Loucy (cell line): ENCODE measurements around the gene AFF3.
"Not testable (repeated sequence)": the region's sequence is repeated elsewhere in the genome, so short reads cannot be mapped to it uniquely, and the experiment has no call there.

Source experiments
- H2AFZ ChIP-seq: fragments of 200-600 bp; sonication (generic); 2 replicates; pipeline ENCODE4 v1.6.0; 2016; ENCODE audit warnings: antibody characterized with exemption, mild to moderate bottlenecking, low read length, moderate library complexity
- H3F3A ChIP-seq: fragments of 200-600 bp; 2 replicates; pipeline ENCODE4 v1.6.0; 2016; ENCODE audit warnings: antibody characterized with exemption, low read depth, mild to moderate bottlenecking
- H3K27me3 ChIP-seq: fragments of 200-600 bp; sonication (generic); 2 replicates; pipeline ENCODE4 v1.6.1; 2014; ENCODE audit warnings: low read length, mild to moderate bottlenecking; ENCODE audit not compliant: insufficient read depth, poor library complexity, severe bottlenecking
- H3K36me3 ChIP-seq: fragments of 200-600 bp; sonication (generic); 2 replicates; pipeline ENCODE4 v1.6.1; 2016; ENCODE audit warnings: low read length; ENCODE audit not compliant: insufficient read depth
- H3K4me1 ChIP-seq: fragments of 200-600 bp; sonication (generic); 2 replicates; pipeline ENCODE4 v1.5.1; 2014; ENCODE audit warnings: low read length, mild to moderate bottlenecking; ENCODE audit not compliant: insufficient read depth, poor library complexity, severe bottlenecking
- H3K4me2 ChIP-seq: fragments of 200-600 bp; sonication (generic); 2 replicates; pipeline ENCODE4 v1.6.0; 2014; ENCODE audit warnings: antibody characterized with exemption, low read length, low read depth, mild to moderate bottlenecking; ENCODE audit not compliant: poor library complexity, severe bottlenecking
- H3K4me3 ChIP-seq: fragments of 200-600 bp; sonication (generic); 2 replicates; pipeline ENCODE4 v1.5.1; 2014; ENCODE audit warnings: low read length, mild to moderate bottlenecking, mixed read lengths; ENCODE audit not compliant: poor library complexity, severe bottlenecking
- H3K79me2 ChIP-seq: fragments of 200-600 bp; sonication (generic); 2 replicates; pipeline ENCODE4 v1.6.1; 2014; ENCODE audit warnings: low read length; ENCODE audit not compliant: insufficient read depth
- H3K9ac ChIP-seq: fragments of 200-600 bp; sonication (generic); 2 replicates; pipeline ENCODE4 v1.6.0; 2014; ENCODE audit warnings: mild to moderate bottlenecking, low read depth, low read length, moderate library complexity; ENCODE audit not compliant: poor library complexity, severe bottlenecking
- H3K9me2 ChIP-seq: fragments of 200-600 bp; sonication (generic); replicated peaks from 2 replicates; pipeline ENCODE4 v1.6.1; 2016; ENCODE audit warnings: low read depth, low read length, mixed read lengths
- H3K9me3 ChIP-seq: fragments of 200-600 bp; sonication (generic); 2 replicates; pipeline ENCODE4 v1.6.1; 2014; ENCODE audit warnings: mild to moderate bottlenecking, antibody characterized with exemption, low read length, low read depth; ENCODE audit not compliant: insufficient read depth
- H4K20me1 ChIP-seq: fragments of 200-600 bp; sonication (generic); 2 replicates; pipeline ENCODE4 v1.6.0; 2014; ENCODE audit warnings: antibody characterized with exemption, low read length, mild to moderate bottlenecking; ENCODE audit not compliant: insufficient read depth, poor library complexity, severe bottlenecking
- CTCF ChIP-seq: fragments of 200-600 bp; sonication (generic); conservative IDR thresholded peaks from 2 replicates; pipeline ENCODE4 v1.5.1; 2014; ENCODE audit warnings: mild to moderate bottlenecking, antibody characterized with exemption, low read length
- EZH2phosphoT487 ChIP-seq: fragments of 200-600 bp; IDR thresholded peaks from 2 replicates; pipeline ENCODE4 v1.6.1; 2018; ENCODE audit warnings: antibody characterized with exemption, mild to moderate bottlenecking, moderate library complexity, borderline replicate concordance

AFF3 gene

GRCh38 chr2:99663641-99664040 lies 478.7 kb downstream of the AFF3 start:
- Histone ChIP-seq H3K4me1 (no peaks in the 10 kb centered on the region), H2AFZ (no peak overlapping the region), H3K36me3 (no peaks in the 10 kb centered on the region), H3K9me2 (no peaks in the 10 kb centered on the region), H3K79me2 (no peaks in the 10 kb centered on the region), H3K4me2 (no peak overlapping the region), H3K9ac (no peak overlapping the region), H3K9me3 (peaks cover 3% of the 10 kb centered on the region; the same call in 1 of the 2 replicates), H3F3A (no peaks in the 10 kb centered on the region), H3K4me3 (no peak overlapping the region), H3K27me3 (no peaks in the 10 kb centered on the region), H4K20me1 (no peaks in the 10 kb centered on the region)
- TF ChIP-seq CTCF (no peak), EZH2phosphoT487 (no peak)

- Histone ChIP-seq H3K4me1 (no peaks in the 10 kb centered on the region), H3K9ac (no peak overlapping the region), H3K4me3 (no peak overlapping the region), H3K9me2 (no peaks in the 10 kb centered on the region), H3F3A (no peaks in the 10 kb centered on the region), H3K9me3 (peaks cover 3% of the 10 kb centered on the region; the same call in 1 of the 2 replicates), H3K36me3 (no peaks in the 10 kb centered on the region), H3K27me3 (no peaks in the 10 kb centered on the region), H4K20me1 (no peaks in the 10 kb centered on the region), H2AFZ (no peak overlapping the region), H3K79me2 (no peaks in the 10 kb centered on the region), H3K4me2 (no peak overlapping the region)
- TF ChIP-seq CTCF (no peak), EZH2phosphoT487 (no peak)
Measured at GRCh38 chr2:99662761-99663341, 479.5 kb downstream of the AFF3 start.

GRCh38 chr2:99661761-99662160 lies 480.6 kb downstream of the AFF3 start:
- H3K27me3 ChIP-seq = not testable (repeated sequence)

More at GRCh38 chr2:99661761-99662160, 480.6 kb downstream of the AFF3 start:
- not testable (repeated sequence) for H3K4me2 ChIP-seq, H3K4me1 ChIP-seq, H3K4me3 ChIP-seq, H3K79me2 ChIP-seq, H3F3A ChIP-seq, H3K9ac ChIP-seq, H3K36me3 ChIP-seq, H2AFZ ChIP-seq, H3K9me3 ChIP-seq, H4K20me1 ChIP-seq, H3K9me2 ChIP-seq
